Astrocyte (in vitro differentiated cells and primary cell): ENCODE results near the gene IL17B. TPM values are rescaled to one million over a fixed set of nuclear protein-coding genes. Genes with fewer than 3 reads are reported as not detected.

Experiments
- DNase-seq: peaks from one replicate; pipeline ENCODE4 v3.0.0-alpha.2; 2010; ENCODE audit warnings: low read depth
- FAIRE-seq: peaks from 2 replicates; lab custom pipeline; 2011; peaks lifted over from hg19 to GRCh38; lab: Jason Lieb, UNC
- H2AFZ ChIP-seq: 2 replicates; pipeline ENCODE4 v1.6.0; 2012; ENCODE audit warnings: low read depth, low read length, inconsistent platforms
- H3K27ac ChIP-seq: 2 replicates; pipeline ENCODE4 v1.5.1; 2011; ENCODE audit warnings: low read depth, low read length, inconsistent platforms
- H3K27me3 ChIP-seq: 2 replicates; pipeline ENCODE4 v1.6.0; 2011; ENCODE audit warnings: low read length, inconsistent platforms; ENCODE audit not compliant: insufficient read depth
- H3K36me3 ChIP-seq: 2 replicates; pipeline ENCODE4 v1.5.1; 2011; ENCODE audit warnings: low read length, inconsistent platforms; ENCODE audit not compliant: insufficient read depth
- H3K4me1 ChIP-seq: 2 replicates; pipeline ENCODE4 v1.5.1; 2011; ENCODE audit warnings: low read length, inconsistent platforms; ENCODE audit not compliant: insufficient read depth
- H3K4me2 ChIP-seq: 2 replicates; pipeline ENCODE4 v1.6.0; 2012; ENCODE audit warnings: low read length, inconsistent platforms
- H3K4me3 ChIP-seq: 2 replicates; pipeline ENCODE4 v1.5.1; 2011; ENCODE audit warnings: low read depth, mild to moderate bottlenecking, low read length, inconsistent platforms; ENCODE audit not compliant: insufficient read depth
- H3K79me2 ChIP-seq: 2 replicates; pipeline ENCODE4 v1.6.0; 2012; ENCODE audit warnings: mild to moderate bottlenecking, low read length, inconsistent platforms; ENCODE audit not compliant: insufficient read depth
- H3K9ac ChIP-seq: 2 replicates; pipeline ENCODE4 v1.6.0; 2012; ENCODE audit warnings: mild to moderate bottlenecking, low read length, inconsistent platforms
- H3K9me3 ChIP-seq: 2 replicates; pipeline ENCODE4 v1.5.1; 2012; ENCODE audit warnings: low read depth, mild to moderate bottlenecking, low read length, inconsistent platforms; ENCODE audit not compliant: insufficient read depth
- H4K20me1 ChIP-seq: 2 replicates; pipeline ENCODE4 v1.6.0; 2012; ENCODE audit warnings: low read length, inconsistent platforms; ENCODE audit not compliant: insufficient read depth
- H3K27ac Mint-ChIP-seq: one replicate; pipeline ENCODE4 v1.8.0; 2021; ENCODE audit warnings: mild to moderate bottlenecking, mixed read lengths; ENCODE audit not compliant: unreplicated experiment
- H3K27me3 Mint-ChIP-seq: one replicate; pipeline ENCODE4 v1.8.0; 2021; ENCODE audit warnings: low read depth, mixed read lengths; ENCODE audit not compliant: unreplicated experiment
- H3K36me3 Mint-ChIP-seq: one replicate; pipeline ENCODE4 v1.8.0; 2021; ENCODE audit warnings: low read depth, mixed read lengths; ENCODE audit not compliant: unreplicated experiment
- H3K4me1 Mint-ChIP-seq: one replicate; pipeline ENCODE4 v1.8.0; 2021; ENCODE audit warnings: low read depth, mixed read lengths; ENCODE audit not compliant: unreplicated experiment
- H3K4me3 Mint-ChIP-seq: one replicate; pipeline ENCODE4 v1.8.0; 2021; ENCODE audit warnings: mild to moderate bottlenecking, moderate library complexity, mixed read lengths; ENCODE audit not compliant: unreplicated experiment
- H3K9me3 Mint-ChIP-seq: one replicate; pipeline ENCODE4 v1.8.0; 2021; ENCODE audit warnings: mild to moderate bottlenecking, mixed read lengths; ENCODE audit not compliant: unreplicated experiment
- EZH2 ChIP-seq: IDR thresholded peaks from 2 replicates; pipeline ENCODE4 v1.6.1; 2012; ENCODE audit warnings: mild to moderate bottlenecking, low read length, inconsistent platforms; ENCODE audit not compliant: insufficient read depth
- total RNA-seq: library from RNA; stranded (reverse); gene quantifications from 2 replicates; pipeline ENCODE4 v1.2.1, GENCODE V29; 2021
- TF ChIP-seq, protein P1 (sequence below): IDR thresholded peaks from 2 replicates; pipeline ENCODE4 v1.5.1; 2011; ENCODE audit warnings: low read depth, mild to moderate bottlenecking, inconsistent platforms, low read length, moderate library complexity; ENCODE audit not compliant: insufficient read depth

Gene IL17B
- total RNA-seq, 1 donor from 2014 or later, result 0.54 TPM

DNA sequence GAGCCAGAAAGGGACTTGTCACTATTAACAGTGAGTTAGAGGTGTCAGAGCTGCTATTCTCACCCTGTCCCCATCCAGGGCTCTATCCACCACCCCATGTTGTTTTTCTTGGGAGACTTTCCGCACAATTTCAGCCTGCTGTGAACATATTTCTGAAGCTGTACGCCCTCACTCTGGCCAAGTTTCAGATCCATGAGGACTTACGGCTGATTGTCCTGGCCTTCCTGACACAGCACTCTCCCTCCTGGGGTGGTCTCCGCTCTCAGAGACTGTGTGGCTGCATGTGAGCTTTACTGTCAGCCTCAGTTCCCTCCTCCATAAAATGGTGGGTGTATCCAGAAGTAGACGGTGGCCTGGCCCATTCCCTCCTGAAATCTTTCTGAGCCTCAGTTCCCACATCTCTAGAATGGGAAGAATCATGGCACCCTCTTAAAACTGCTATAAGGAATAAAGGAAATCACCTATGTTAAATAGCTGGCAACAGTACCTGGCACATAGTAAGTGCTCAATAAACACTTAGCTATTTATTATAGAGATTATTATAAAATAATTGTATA, 804 bp upstream of the IL17B start:
- no peak overlapping the region for H3K27ac ChIP-seq
- H2AFZ ChIP-seq, result no peak overlapping the region
- DNase-seq, result no peak
- Mint-ChIP-seq H3K9me3 (no peaks in the 10 kb centered on the region), H3K4me3 (no peak overlapping the region), H3K4me1 (peaks cover 34% of the 10 kb centered on the region), H3K36me3 (peaks cover 2% of the 10 kb centered on the region), H3K27me3 (peaks cover 1% of the 10 kb centered on the region), H3K27ac (no peak overlapping the region)
- H3K79me2 ChIP-seq, result no peaks in the 10 kb centered on the region
- H3K9me3 ChIP-seq, result peaks cover 3% of the 10 kb centered on the region
- H3K36me3 ChIP-seq, result no peaks in the 10 kb centered on the region
- FAIRE-seq, result no peak
- H3K4me2 ChIP-seq, result no peak overlapping the region
- no peaks in the 10 kb centered on the region for H3K27me3 ChIP-seq
- no peak for TF ChIP-seq EZH2
- TF ChIP-seq, protein P1, sequence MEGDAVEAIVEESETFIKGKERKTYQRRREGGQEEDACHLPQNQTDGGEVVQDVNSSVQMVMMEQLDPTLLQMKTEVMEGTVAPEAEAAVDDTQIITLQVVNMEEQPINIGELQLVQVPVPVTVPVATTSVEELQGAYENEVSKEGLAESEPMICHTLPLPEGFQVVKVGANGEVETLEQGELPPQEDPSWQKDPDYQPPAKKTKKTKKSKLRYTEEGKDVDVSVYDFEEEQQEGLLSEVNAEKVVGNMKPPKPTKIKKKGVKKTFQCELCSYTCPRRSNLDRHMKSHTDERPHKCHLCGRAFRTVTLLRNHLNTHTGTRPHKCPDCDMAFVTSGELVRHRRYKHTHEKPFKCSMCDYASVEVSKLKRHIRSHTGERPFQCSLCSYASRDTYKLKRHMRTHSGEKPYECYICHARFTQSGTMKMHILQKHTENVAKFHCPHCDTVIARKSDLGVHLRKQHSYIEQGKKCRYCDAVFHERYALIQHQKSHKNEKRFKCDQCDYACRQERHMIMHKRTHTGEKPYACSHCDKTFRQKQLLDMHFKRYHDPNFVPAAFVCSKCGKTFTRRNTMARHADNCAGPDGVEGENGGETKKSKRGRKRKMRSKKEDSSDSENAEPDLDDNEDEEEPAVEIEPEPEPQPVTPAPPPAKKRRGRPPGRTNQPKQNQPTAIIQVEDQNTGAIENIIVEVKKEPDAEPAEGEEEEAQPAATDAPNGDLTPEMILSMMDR, result no peak
- H3K4me3 ChIP-seq, result no peak overlapping the region
- no peak overlapping the region for H3K9ac ChIP-seq
- H4K20me1 ChIP-seq, result no peaks in the 10 kb centered on the region
- peaks cover 10% of the 10 kb centered on the region for H3K4me1 ChIP-seq

DNA sequence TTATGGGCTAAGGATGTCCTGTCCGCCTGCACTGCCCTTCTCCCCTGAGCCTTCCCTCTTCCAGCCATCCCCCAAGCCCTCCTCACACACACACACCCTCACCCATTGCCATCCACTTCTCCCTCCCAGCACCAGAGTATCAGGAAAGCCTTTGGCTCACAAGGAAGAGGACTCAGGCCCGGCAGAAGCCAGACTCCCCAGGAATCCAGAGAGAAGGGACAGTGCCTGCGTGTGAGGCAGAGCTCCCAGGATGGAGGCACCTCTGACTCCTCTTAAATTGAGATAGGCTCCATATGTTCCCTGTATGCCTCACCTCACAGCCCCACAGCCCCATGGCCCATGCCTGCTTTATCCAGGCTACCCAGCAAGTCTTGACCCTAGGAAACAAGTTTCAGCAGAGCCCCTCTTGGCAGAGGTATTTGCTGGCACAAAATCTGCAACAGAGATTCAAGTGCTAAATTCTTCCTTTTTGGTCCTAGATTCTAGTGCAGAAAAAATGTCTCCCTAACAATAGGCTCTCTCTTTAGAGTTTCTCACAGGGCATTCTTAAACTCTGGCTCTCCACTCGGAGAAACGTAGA, 761 bp downstream of the IL17B start:
- H3K27me3 ChIP-seq, result no peaks in the 10 kb centered on the region
- no peak overlapping the region for H3K9ac ChIP-seq
- TF ChIP-seq, protein P1, result no peak
- TF ChIP-seq EZH2, result no peak
- peaks cover 2% of the 10 kb centered on the region for H3K36me3 Mint-ChIP-seq
- H3K36me3 ChIP-seq, result no peaks in the 10 kb centered on the region
- peaks cover 25% of the 10 kb centered on the region for H3K4me1 Mint-ChIP-seq
- H3K79me2 ChIP-seq, result no peaks in the 10 kb centered on the region
- H4K20me1 ChIP-seq, result no peaks in the 10 kb centered on the region
- no peak for DNase-seq
- no peak overlapping the region for H3K27ac Mint-ChIP-seq
- H3K4me3 ChIP-seq, result no peak overlapping the region
- H3K4me1 ChIP-seq, result peaks cover 9% of the 10 kb centered on the region
- no peak overlapping the region for H3K4me2 ChIP-seq
- H3K9me3 ChIP-seq, result peaks cover 3% of the 10 kb centered on the region
- no peak for FAIRE-seq
- H3K9me3 Mint-ChIP-seq, result no peaks in the 10 kb centered on the region
- no peak overlapping the region for H3K4me3 Mint-ChIP-seq
- no peak overlapping the region for H2AFZ ChIP-seq
- no peak overlapping the region for H3K27ac ChIP-seq
- peaks cover 1% of the 10 kb centered on the region for H3K27me3 Mint-ChIP-seq

DNA sequence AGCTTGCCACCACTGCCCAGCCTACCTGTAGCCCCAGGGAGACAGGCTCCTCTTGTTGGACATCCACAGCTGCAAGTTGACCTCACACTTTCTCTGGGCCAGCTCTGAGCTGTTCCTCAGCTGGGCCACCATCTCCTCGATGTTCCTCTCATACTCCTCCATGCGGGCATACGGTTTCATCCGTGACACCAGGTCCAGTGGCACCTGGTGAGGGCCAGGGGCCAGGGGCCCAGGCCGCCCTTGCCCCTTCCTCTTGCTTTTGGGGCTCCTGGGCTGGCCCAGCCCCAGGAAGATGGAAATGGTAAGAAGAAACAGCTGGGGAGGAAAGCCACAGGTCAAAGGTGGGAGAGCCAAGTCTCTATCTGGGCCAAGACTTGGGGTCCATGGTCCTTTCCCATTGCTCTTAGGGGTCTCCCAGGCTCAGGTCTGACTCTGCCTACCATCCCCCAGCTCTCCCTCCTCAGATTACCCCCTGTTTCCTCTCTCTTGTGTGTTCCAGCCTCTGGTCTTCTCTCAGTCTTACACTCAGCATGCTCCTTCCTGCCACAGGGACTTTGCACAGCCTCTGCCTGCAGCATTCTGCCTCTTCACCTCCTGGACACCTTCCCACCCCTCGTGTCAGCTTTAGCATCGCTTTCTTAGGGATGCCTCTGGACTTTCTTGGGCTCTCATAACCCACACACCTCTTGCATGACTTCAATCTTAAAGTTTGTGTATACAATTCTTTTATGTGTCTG, 2.2 kb downstream of the IL17B start:
- no peak overlapping the region for H3K4me3 ChIP-seq
- TF ChIP-seq EZH2, result no peak
- TF ChIP-seq, protein P1, result no peak
- H3K36me3 Mint-ChIP-seq, result peaks cover 2% of the 10 kb centered on the region
- H2AFZ ChIP-seq, result no peak overlapping the region
- H3K4me2 ChIP-seq, result no peak overlapping the region
- DNase-seq (no peak), FAIRE-seq (no peak)
- no peak overlapping the region for H3K4me3 Mint-ChIP-seq
- H3K27ac Mint-ChIP-seq, result no peak overlapping the region
- H3K27ac ChIP-seq, result no peak overlapping the region
- H3K4me1 Mint-ChIP-seq, result peaks cover 12% of the 10 kb centered on the region
- H3K9ac ChIP-seq, result no peak overlapping the region
- no peaks in the 10 kb centered on the region for H3K79me2 ChIP-seq
- H4K20me1 ChIP-seq, result no peaks in the 10 kb centered on the region
- no peaks in the 10 kb centered on the region for H3K4me1 ChIP-seq
- no peaks in the 10 kb centered on the region for H3K27me3 ChIP-seq
- H3K9me3 Mint-ChIP-seq, result no peaks in the 10 kb centered on the region
- peaks cover 1% of the 10 kb centered on the region for H3K27me3 Mint-ChIP-seq
- H3K36me3 ChIP-seq, result no peaks in the 10 kb centered on the region
- peaks cover 3% of the 10 kb centered on the region for H3K9me3 ChIP-seq
